H1 (cell line): ENCODE data around the gene GON4L. TPM values are rescaled to one million over a fixed set of nuclear protein-coding genes. Genes with fewer than 3 reads are reported as not detected.

Source experiments
- CTCF ChIA-PET: fragments of 300-600 bp; sonication (Branson Sonifier 250); formaldehyde crosslinking; loops from one replicate; lab custom pipeline; 2021; ENCODE audit not compliant: partially characterized antibody; lab: Charles Lee
- POLR2A ChIA-PET: fragments of 300-600 bp; sonication (Branson Sonifier 250); formaldehyde crosslinking; loops from one replicate; lab custom pipeline; 2021; ENCODE audit warnings: inconsistent platforms; ENCODE audit not compliant: partially characterized antibody; lab: Charles Lee
- DNase-seq, 2 experiments: peaks; one replicate each; pipeline versions ENCODE4 v3.0.0 to v3.0.0-alpha.2; 2010 to 2022; ENCODE audit warnings: low spot score in 2 of 2, low read depth in 1 of 2, mixed read lengths in 1 of 2
- FAIRE-seq: peaks from 2 replicates; lab custom pipeline; 2011; peaks lifted over from hg19 to GRCh38; lab: Jason Lieb, UNC
- H2AFZ ChIP-seq: 2 replicates; pipeline ENCODE4 v1.8.1; 2012; ENCODE audit warnings: low read length, inconsistent platforms
- H2AK5ac ChIP-seq: 2 replicates; pipeline ENCODE4 v1.6.1; 2013; ENCODE audit warnings: low read depth, low read length
- H2BK120ac ChIP-seq: replicated peaks from 2 replicates; pipeline ENCODE3; 2013; ENCODE audit warnings: low read depth, low read length, inconsistent platforms
- H2BK12ac ChIP-seq: 2 replicates; pipeline ENCODE4 v1.6.1; 2013; ENCODE audit warnings: low read depth, low read length
- H2BK15ac ChIP-seq: 2 replicates; pipeline ENCODE4 v1.6.1; 2013; ENCODE audit warnings: low read length
- H2BK20ac ChIP-seq: 2 replicates; pipeline ENCODE4 v1.6.1; 2013; ENCODE audit warnings: low read length
- H2BK5ac ChIP-seq: 2 replicates; pipeline ENCODE4 v1.6.1; 2013; ENCODE audit warnings: low read depth, low read length
- H3K14ac ChIP-seq: 2 replicates; pipeline ENCODE4 v1.6.1; 2013; ENCODE audit warnings: inconsistent platforms; ENCODE audit not compliant: insufficient read length
- H3K18ac ChIP-seq: 2 replicates; pipeline ENCODE4 v1.6.1; 2013; ENCODE audit warnings: low read length; ENCODE audit errors: extremely low read depth
- H3K23ac ChIP-seq: 2 replicates; pipeline ENCODE4 v1.6.1; 2013; ENCODE audit warnings: inconsistent platforms; ENCODE audit not compliant: insufficient read length
- H3K23me2 ChIP-seq: 2 replicates; pipeline ENCODE4 v1.6.1; 2013; ENCODE audit warnings: low read depth, low read length
- H3K27ac ChIP-seq: 2 replicates; pipeline ENCODE4 v1.6.1; 2011; ENCODE audit warnings: low read depth, low read length, inconsistent platforms
- H3K27me3 ChIP-seq, 4 experiments: replicated peaks in 1 of 4; 1 replicate in 1 of 4; 2 replicates in 3 of 4; pipeline versions ENCODE4 v1.6.1 to v1.8.1; 2011 to 2013; ENCODE audit warnings: low read length in 3 of 4, mild to moderate bottlenecking in 3 of 4, inconsistent platforms in 2 of 4, mixed read lengths in 2 of 4, moderate library complexity in 1 of 4; ENCODE audit not compliant: control insufficient read depth in 3 of 4, insufficient read depth in 3 of 4; ENCODE audit errors: extremely low read depth in 1 of 4
- H3K36me3 ChIP-seq, 4 experiments: 2 replicates each; pipeline versions ENCODE4 v1.6.1 to v1.8.1; 2011 to 2013; ENCODE audit warnings: mild to moderate bottlenecking in 4 of 4, low read length in 3 of 4, moderate library complexity in 2 of 4, control low read depth in 1 of 4, inconsistent platforms in 1 of 4; ENCODE audit not compliant: insufficient read depth in 4 of 4, control insufficient read depth in 2 of 4
- H3K4ac ChIP-seq: replicated peaks from 2 replicates; pipeline ENCODE3; 2013; ENCODE audit warnings: low read length, low read depth, mixed read lengths, inconsistent platforms; ENCODE audit not compliant: insufficient read length
- H3K4me1 ChIP-seq, 4 experiments: replicated peaks in 1 of 4; 1 replicate in 1 of 4; 2 replicates in 3 of 4; pipeline versions ENCODE4 v1.6.1 to v1.8.1; 2011 to 2013; ENCODE audit warnings: low read length in 3 of 4, inconsistent platforms in 2 of 4, mixed read lengths in 1 of 4; ENCODE audit not compliant: insufficient read depth in 4 of 4, control insufficient read depth in 3 of 4
- H3K4me2 ChIP-seq, 2 experiments: 2 replicates each; pipeline versions ENCODE4 v1.6.1 to v1.8.1; 2011 to 2013; ENCODE audit warnings: low read depth in 2 of 2, low read length in 2 of 2, control low read depth in 1 of 2, inconsistent platforms in 1 of 2, mild to moderate bottlenecking in 1 of 2; ENCODE audit not compliant: insufficient read depth in 1 of 2
- H3K4me3 ChIP-seq, 4 experiments: fragments of 200-600, 300-600 bp in 1 of 4; sonication (generic), shearing (Covaris generic), sonication (Bioruptor Twin) in 1 of 4; 2 replicates each; pipeline versions ENCODE4 v1.5.1 to v1.8.1; 2011 to 2016; ENCODE audit warnings: low read length in 4 of 4, low read depth in 3 of 4, control low read depth in 2 of 4, inconsistent platforms in 2 of 4, mild to moderate bottlenecking in 2 of 4, mixed read lengths in 1 of 4, moderate library complexity in 1 of 4; ENCODE audit not compliant: insufficient read depth in 2 of 4; ENCODE audit errors: extremely low read depth in 1 of 4
- H3K56ac ChIP-seq: replicated peaks from 2 replicates; pipeline ENCODE3; 2013; ENCODE audit warnings: low read depth, mild to moderate bottlenecking, mixed read lengths, low read length, inconsistent platforms; ENCODE audit not compliant: insufficient read length
- H3K79me1 ChIP-seq: 2 replicates; pipeline ENCODE4 v1.6.1; 2013; ENCODE audit warnings: low read depth, low read length, control low read depth
- H3K79me2 ChIP-seq, 2 experiments: 2 replicates each; pipeline versions ENCODE4 v1.6.1 to v1.8.1; 2012 to 2013; ENCODE audit warnings: low read length in 2 of 2, mild to moderate bottlenecking in 2 of 2, inconsistent platforms in 1 of 2; ENCODE audit not compliant: insufficient read depth in 2 of 2, control insufficient read depth in 1 of 2
- H3K9ac ChIP-seq, 4 experiments: replicated peaks in 1 of 4; 1 replicate in 1 of 4; 2 replicates in 3 of 4; pipeline versions ENCODE4 v1.6.1 to v1.8.1; 2011 to 2013; ENCODE audit warnings: low read depth in 3 of 4, low read length in 3 of 4, control low read depth in 2 of 4, mild to moderate bottlenecking in 2 of 4, moderate library complexity in 2 of 4, inconsistent platforms in 1 of 4; ENCODE audit errors: extremely low read depth in 1 of 4
- H3K9me3 ChIP-seq, 2 experiments: 2 replicates each; pipeline versions ENCODE4 v1.6.1 to v1.8.1; 2012 to 2013; ENCODE audit warnings: mild to moderate bottlenecking in 2 of 2, moderate library complexity in 2 of 2, control low read depth in 1 of 2, inconsistent platforms in 1 of 2, low read depth in 1 of 2, low read length in 1 of 2, mixed read lengths in 1 of 2; ENCODE audit not compliant: insufficient read depth in 2 of 2
- H4K20me1 ChIP-seq, 2 experiments: replicated peaks in 1 of 2; 2 replicates each; pipeline versions ENCODE3 to v1.8.1; 2011 to 2013; ENCODE audit warnings: inconsistent platforms in 2 of 2, low read length in 2 of 2, mild to moderate bottlenecking in 1 of 2; ENCODE audit not compliant: insufficient read depth in 2 of 2, control insufficient read depth in 1 of 2
- H4K5ac ChIP-seq: 2 replicates; pipeline ENCODE4 v1.6.1; 2013; ENCODE audit warnings: low read length, low read depth, mixed read lengths, inconsistent platforms; ENCODE audit not compliant: insufficient read length
- H4K8ac ChIP-seq: 2 replicates; pipeline ENCODE4 v1.8.0; 2013; ENCODE audit warnings: mild to moderate bottlenecking, moderate library complexity, low read length, inconsistent platforms; ENCODE audit not compliant: insufficient read depth; ENCODE audit errors: extremely low read depth
- H4K91ac ChIP-seq: replicated peaks from 2 replicates; pipeline ENCODE3; 2013; ENCODE audit warnings: low read length, mixed read lengths, inconsistent platforms; ENCODE audit not compliant: insufficient read length
- ASH2L ChIP-seq: fragments of 200-600, 300-600 bp; sonication (generic); IDR thresholded peaks from one replicate; pipeline ENCODE4 v1.7.1; 2017; ENCODE audit warnings: low read length
- CBX8 ChIP-seq: fragments of 300-800, 300-1000 bp; sonication (generic); IDR thresholded peaks from 2 replicates; pipeline ENCODE4 v1.7.1; 2016; ENCODE audit warnings: low read depth, low read length, borderline replicate concordance
- RAD21 ChIP-seq, 2 experiments: IDR thresholded peaks in 1 of 2; conservative IDR thresholded peaks in 1 of 2; 2 replicates each; pipeline ENCODE4 v1.6.1; 2011; ENCODE audit warnings: low read depth in 2 of 2, low read length in 2 of 2, improper control_type of control experiment in 1 of 2, inconsistent platforms in 1 of 2, mild to moderate bottlenecking in 1 of 2, moderate library complexity in 1 of 2
- SRF ChIP-seq: IDR thresholded peaks from 2 replicates; pipeline ENCODE4 v1.6.1; 2011; ENCODE audit warnings: mild to moderate bottlenecking, low read depth, low read length, moderate library complexity
- WGBS, 2 experiments: shearing (Covaris generic) in 1 of 2; methylation state at CpG; one replicate each; pipeline versions ENCODE4 v1.1.6 to v1.1.7; 2013 to 2015; ENCODE audit warnings: low lambda C conversion rate in 2 of 2, mixed read lengths in 2 of 2, inconsistent platforms in 1 of 2, low coverage in 1 of 2, missing lambda C conversion rate in 1 of 2; ENCODE audit not compliant: insufficient replicate concordance in 2 of 2, insufficient coverage in 1 of 2, insufficient read length in 1 of 2; ENCODE audit errors: extremely low coverage in 1 of 2, missing lambda C conversion rate in 1 of 2; 5-methylcytosine and 5-hydroxymethylcytosine counted together
- polyA plus RNA-seq, 7 experiments: library from polyadenylated mRNA; depleted of rRNA in 3 of 7; stranded (reverse) in 5 of 7; unstranded in 2 of 7; fragments of >200 nt in 5 of 7; fragments of 200-250 nt in 2 of 7; gene quantifications; 1 replicate in 5 of 7; 2 replicates in 1 of 7; 4 replicates in 1 of 7; pipeline versions ENCODE4 v1.2.1 to v1.2.3, GENCODE V29; 2011 to 2013; ENCODE audit warnings: missing spikeins in 2 of 7, mixed read lengths in 2 of 7
- total RNA-seq: library from RNA; stranded (reverse); fragmentation: NEBNext Ultra II Directional; extraction: Animal tissue kit (Norgen Biotek cat#: 25700); gene quantifications from 2 replicates; pipeline ENCODE4 v1.2.1, GENCODE V29; 2021

The GON4L gene
- total and polyA plus RNA-seq, 2 of the 8 experiments (the other 6 are each of a cell fraction or from before 2014, with no cell fraction given) = 26.2 to 52.1 TPM

- no peak for DNase-seq
- Histone ChIP-seq H2BK5ac (no peak overlapping the region), H3K4me1 (no peaks in the 10 kb centered on the region), H4K8ac (no peak overlapping the region), H2AFZ (no peak overlapping the region), H4K5ac (no peak overlapping the region), H3K14ac (no peak overlapping the region), H2AK5ac (no peak overlapping the region), H2BK20ac (no peak overlapping the region), H3K4me2 (no peak overlapping the region), H3K79me2 (no peaks in the 10 kb centered on the region), H3K23ac (no peak overlapping the region), H3K4me3 (no peak overlapping the region), H2BK120ac (no peak overlapping the region), H2BK15ac (no peak overlapping the region), H3K27ac (no peak overlapping the region), H3K27me3 (no peaks in the 10 kb centered on the region), H3K18ac (no peak overlapping the region), H3K4ac (no peak overlapping the region), H4K20me1 (no peaks in the 10 kb centered on the region), H3K56ac (no peak overlapping the region), H4K91ac (no peak overlapping the region), H3K23me2 (no peaks in the 10 kb centered on the region), H3K36me3 (peaks cover 17 to 78% (median 53%) of the 10 kb centered on the region in 4 experiments; a peak in 7 of 8 replicates), H2BK12ac (no peak overlapping the region), H3K9ac (no peak overlapping the region), H3K9me3 (no peaks in the 10 kb centered on the region), H3K79me1 (no peaks in the 10 kb centered on the region)
- ChIA-PET POLR2A (no interaction called here), CTCF (interaction anchor here (0.6 kb wide), 1 partner anchor 12 kb away, joined by 3 read pairs; no protein-coding TSS in a partner anchor)
- no peak for FAIRE-seq
- TF ChIP-seq ASH2L (no peak), SRF (no peak), CBX8 (no peak), RAD21 (IDR thresholded peaks at IDR 0.05 in 1 of 2, conservative IDR thresholded peaks at IDR 0.05 in 1 of 2; ENCODE audit: low read depth in 2 of 2, low read length in 2 of 2) (no peak)
- 100% methylated on average over 2 of the region's 2 CpGs; no CpG with 5 or more reads in 1 of the 2 experiments for WGBS, 2 experiments
Measured at GRCh38 chr1:155773221-155773620, 83.8 kb downstream of the GON4L start.
